Type B pancreatic cell (in vitro differentiated cells): Measurements from ENCODE around the gene IL1RL1. TPM values are rescaled to one million over a fixed set of nuclear protein-coding genes. Genes with fewer than 3 reads are reported as not detected.

ENCODE experiments used
- DNase-seq: peaks from one replicate; pipeline ENCODE4 v3.0.0; 2021; ENCODE audit warnings: mixed read lengths; ENCODE audit not compliant: unreplicated experiment; ENCODE audit errors: extremely low spot score
- H3K27ac Mint-ChIP-seq: 2 replicates; pipeline ENCODE4 v1.8.0; 2021; ENCODE audit warnings: mild to moderate bottlenecking, mixed read lengths
- H3K27me3 Mint-ChIP-seq: 2 replicates; pipeline ENCODE4 v1.8.0; 2021; ENCODE audit warnings: mixed read lengths
- H3K36me3 Mint-ChIP-seq: 2 replicates; pipeline ENCODE4 v1.8.0; 2021; ENCODE audit warnings: mixed read lengths
- H3K4me1 Mint-ChIP-seq: one replicate; pipeline ENCODE4 v1.8.0; 2021; ENCODE audit warnings: mixed read lengths; ENCODE audit not compliant: unreplicated experiment
- H3K4me3 Mint-ChIP-seq: 2 replicates; pipeline ENCODE4 v1.8.0; 2021; ENCODE audit warnings: mild to moderate bottlenecking, mixed read lengths
- H3K9me3 Mint-ChIP-seq: 2 replicates; pipeline ENCODE4 v1.8.0; 2021; ENCODE audit warnings: mixed read lengths
- CTCF ChIP-seq: fragments of 200-600 bp; sonication (generic); conservative IDR thresholded peaks from 2 replicates; pipeline ENCODE4 v1.5.0; 2021; ENCODE audit warnings: antibody characterized with exemption, mild to moderate bottlenecking
- total RNA-seq: library from RNA; stranded (reverse); gene quantifications from 2 replicates; pipeline ENCODE4 v1.2.1, GENCODE V29; 2021; ENCODE audit warnings: low replicate concordance

Gene IL1RL1
- total RNA-seq, 1 donor from 2014 or later: not detected

GRCh38 chr2:102345329-102345920, 34.1 kb downstream of the IL1RL1 start:
- no peaks in the 10 kb centered on the region for H3K36me3 Mint-ChIP-seq
- H3K27me3 Mint-ChIP-seq: peaks cover 25% of the 10 kb centered on the region
- no peak overlapping the region for H3K4me3 Mint-ChIP-seq
- H3K4me1 Mint-ChIP-seq: no peaks in the 10 kb centered on the region
- no peak for DNase-seq
- peaks cover 6% of the 10 kb centered on the region for H3K9me3 Mint-ChIP-seq
- no peak for TF ChIP-seq CTCF
- H3K27ac Mint-ChIP-seq: no peak overlapping the region

GRCh38 chr2:102346381-102347130, 35.2 kb downstream of the IL1RL1 start:
- Mint-ChIP-seq H3K9me3 (peaks cover 6% of the 10 kb centered on the region), H3K27me3 (peaks cover 34% of the 10 kb centered on the region), H3K36me3 (no peaks in the 10 kb centered on the region), H3K4me1 (no peaks in the 10 kb centered on the region), H3K4me3 (no peak overlapping the region), H3K27ac (no peak overlapping the region)
- no peak for TF ChIP-seq CTCF
- no peak for DNase-seq

- TF ChIP-seq CTCF: no peak
- Mint-ChIP-seq H3K27me3 (peaks cover 51% of the 10 kb centered on the region), H3K4me3 (no peak overlapping the region), H3K36me3 (no peaks in the 10 kb centered on the region), H3K27ac (no peak overlapping the region), H3K4me1 (no peaks in the 10 kb centered on the region), H3K9me3 (peaks cover 6% of the 10 kb centered on the region)
- DNase-seq: no peak
Observed at GRCh38 chr2:102350137-102350793, 38.9 kb downstream of the IL1RL1 start.

- Mint-ChIP-seq H3K36me3 (no peaks in the 10 kb centered on the region), H3K4me1 (no peaks in the 10 kb centered on the region), H3K27me3 (peaks cover 30% of the 10 kb centered on the region), H3K27ac (peak within 1 kb of the TSS; percentile 79), H3K4me3 (peak within 1 kb of the TSS; percentile 92), H3K9me3 (no peaks in the 10 kb centered on the region)
- peak; percentile 88 for DNase-seq
- peak; percentile 82 for TF ChIP-seq CTCF
Observed at GRCh38 chr2:102355526-102356380, 44.4 kb downstream of the IL1RL1 start, which contains the start of gene IL18R1. Gene IL18R1, plus strand, starts transcription at chr2:102355796. Its CDS starts 6,865 bp downstream, at chr2:102362661.

- no peaks in the 10 kb centered on the region for H3K4me1 Mint-ChIP-seq
- peak overlapping the region; percentile 92 for H3K4me3 Mint-ChIP-seq
- no peaks in the 10 kb centered on the region for H3K36me3 Mint-ChIP-seq
- peaks cover 26% of the 10 kb centered on the region for H3K27me3 Mint-ChIP-seq
- DNase-seq: no peak
- no peak for TF ChIP-seq CTCF
- peak overlapping the region; percentile 79 for H3K27ac Mint-ChIP-seq
- no peaks in the 10 kb centered on the region for H3K9me3 Mint-ChIP-seq
Observed at GRCh38 chr2:102356381-102356712, 45.0 kb downstream of the IL1RL1 start.
